Measurements from ENCODE around the gene ZNF117.
"Not testable (repeated sequence)": the region's sequence is repeated elsewhere in the genome, so short reads cannot be mapped to it uniquely, and the experiment has no call there.

ZNF117 gene

GRCh38 chr7:64990936-64991335, at the start of gene ZNF117:
ZNF117 (minus strand) TSS chr7:64991036.
- DNase-seq (ENCODE audit: low read depth in 2 of 2), result no peak

GRCh38 chr7:65038767-65039166, 47.9 kb upstream of the ZNF117 start:
- peak in 1 of 2 donors; percentile 1 for DNase-seq (ENCODE audit: low read depth in 2 of 2)

- DNase-seq (ENCODE audit: low read depth in 2 of 2), result peak; percentile 90
These were observed 47.2 kb upstream of the ZNF117 start for GRCh38 chr7:65037740-65038688.

GRCh38 chr7:65036526-65036925, 45.7 kb upstream of the ZNF117 start:
- not testable (repeated sequence) for DNase-seq (ENCODE audit: low read depth in 2 of 2)

- not testable (repeated sequence) for DNase-seq (ENCODE audit: low read depth in 2 of 2)
These were observed 44.6 kb upstream of the ZNF117 start for GRCh38 chr7:65035469-65035868.

- not testable (repeated sequence) for DNase-seq (ENCODE audit: low read depth in 2 of 2)
These were observed 43.4 kb upstream of the ZNF117 start for GRCh38 chr7:65034120-65034782.

GRCh38 chr7:65033391-65033790, 42.6 kb upstream of the ZNF117 start:
- not testable (repeated sequence) for DNase-seq (ENCODE audit: low read depth in 2 of 2)

- not testable (repeated sequence) for DNase-seq (ENCODE audit: low read depth in 2 of 2)
These were observed 34.2 kb upstream of the ZNF117 start for GRCh38 chr7:65025023-65025422.

- DNase-seq (ENCODE audit: low read depth in 2 of 2), result not testable (repeated sequence)
These were observed 30.1 kb upstream of the ZNF117 start for GRCh38 chr7:65020978-65021377.

GRCh38 chr7:65009881-65010280, 19.0 kb upstream of the ZNF117 start:
- not testable (repeated sequence) for DNase-seq (ENCODE audit: low read depth in 2 of 2)

GRCh38 chr7:65009394-65009793, 18.6 kb upstream of the ZNF117 start:
- not testable (repeated sequence) for DNase-seq (ENCODE audit: low read depth in 2 of 2)

- not testable (repeated sequence) for DNase-seq (ENCODE audit: low read depth in 2 of 2)
These were observed 16.2 kb upstream of the ZNF117 start for GRCh38 chr7:65007036-65007435.

GRCh38 chr7:65006094-65006992, 15.5 kb upstream of the ZNF117 start, which contains the start of gene ERV3-1:
ERV3-1 (minus strand) TSS chr7:65006687; CDS start chr7:64993026, 13,661 bp downstream.
- peak; percentile 72 to 83 for DNase-seq (ENCODE audit: low read depth in 2 of 2)

GRCh38 chr7:65004575-65004974, 13.7 kb upstream of the ZNF117 start:
- no peak for DNase-seq (ENCODE audit: low read depth in 2 of 2)

GRCh38 chr7:65002972-65003585, 12.2 kb upstream of the ZNF117 start:
- no peak for DNase-seq (ENCODE audit: low read depth in 2 of 2)

GRCh38 chr7:65001291-65001814, 10.5 kb upstream of the ZNF117 start:
- DNase-seq (ENCODE audit: low read depth in 2 of 2), result no peak

GRCh38 chr7:64999165-65000004, 8.5 kb upstream of the ZNF117 start:
- DNase-seq (ENCODE audit: low read depth in 2 of 2), result no peak

GRCh38 chr7:64998865-64999164, 8.0 kb upstream of the ZNF117 start:
- no peak for DNase-seq (ENCODE audit: low read depth in 2 of 2)

- no peak for DNase-seq (ENCODE audit: low read depth in 2 of 2)
These were observed 7.1 kb upstream of the ZNF117 start for GRCh38 chr7:64997927-64998391.

All from stimulated activated CD8-positive, alpha-beta memory T cell treated with anti-CD3 and anti-CD28 coated beads, Interleukin-2, amount 100 ng/mL, for 1 hour (primary cell).